GM18519 (cell line): Measurements from ENCODE around the gene EFCAB5.

Experiments used
- ATAC-seq: cut with Tn5 transposase; IDR thresholded peaks from one replicate; pipeline ENCODE4 v1.9.1; 2021; ENCODE audit warnings: mild to moderate bottlenecking, moderate library complexity; ENCODE audit not compliant: unreplicated experiment, low FRiP score

Gene EFCAB5

GRCh38 chr17:30148376-30148775 lies 206.9 kb downstream of the EFCAB5 start:
- no peak for ATAC-seq

GRCh38 chr17:30151471-30151870 lies 210.0 kb downstream of the EFCAB5 start:
- no peak for ATAC-seq

GRCh38 chr17:30153463-30153862 lies 212.0 kb downstream of the EFCAB5 start:
- no peak for ATAC-seq

- ATAC-seq = no peak
These were observed 214.0 kb downstream of the EFCAB5 start for GRCh38 chr17:30155389-30155788.
